Endothelial cell of umbilical vein (primary cell): ENCODE results near the gene GALK2. TPM values are rescaled to one million over a fixed set of nuclear protein-coding genes. Genes with fewer than 3 reads are reported as not detected.

ENCODE experiments used
- BruUV-seq: library from RNA; stranded (reverse); fragments of 400-500 nt; replicated peaks from 2 replicates; lab custom pipeline; 2021; lab: Mats Ljungman, UMichigan
- CTCF ChIA-PET: fragments of 300-600, 350-600 bp; sonication (Branson Sonifier 250); formaldehyde crosslinking; loops from one replicate; lab custom pipeline; 2021; ENCODE audit warnings: antibody characterized with exemption, inconsistent platforms; lab: Charles Lee
- POLR2A ChIA-PET: fragments of 300-600, 350-600 bp; sonication (Branson Sonifier 250); formaldehyde crosslinking; loops from one replicate; lab custom pipeline; 2021; ENCODE audit warnings: antibody characterized with exemption, inconsistent platforms; lab: Charles Lee
- DNase-seq: peaks from one replicate; pipeline ENCODE4 v3.0.0-alpha.2; 2011; ENCODE audit warnings: low read depth, low spot score
- FAIRE-seq: peaks from 2 replicates; lab custom pipeline; 2011; peaks lifted over from hg19 to GRCh38; lab: Jason Lieb, UNC
- H2AFZ ChIP-seq: 2 replicates; pipeline ENCODE4 v1.6.0; 2012; ENCODE audit warnings: low read depth, low read length, control low read depth, inconsistent platforms
- H3K27ac ChIP-seq: 2 replicates; pipeline ENCODE4 v1.5.1; 2011; ENCODE audit warnings: low read depth, mild to moderate bottlenecking, control low read depth, low read length, moderate library complexity; ENCODE audit not compliant: insufficient read depth
- H3K27me3 ChIP-seq, 2 experiments: 2 replicates each; pipeline versions ENCODE4 v1.6.0 to v1.6.1; 2011; ENCODE audit warnings: low read length in 2 of 2, mixed read lengths in 1 of 2; ENCODE audit not compliant: control insufficient read depth in 2 of 2, insufficient read depth in 2 of 2
- H3K36me3 ChIP-seq, 2 experiments: 2 replicates in 1 of 2; 3 replicates in 1 of 2; pipeline ENCODE4 v1.5.1; 2011; ENCODE audit warnings: low read length in 2 of 2, mild to moderate bottlenecking in 1 of 2, moderate library complexity in 1 of 2; ENCODE audit not compliant: control insufficient read depth in 2 of 2, insufficient read depth in 2 of 2; ENCODE audit errors: extremely low read depth in 1 of 2
- H3K4me1 ChIP-seq: 3 replicates; pipeline ENCODE4 v1.5.1; 2011; ENCODE audit warnings: mild to moderate bottlenecking, low read length; ENCODE audit not compliant: control insufficient read depth, insufficient read depth; ENCODE audit errors: extremely low read depth
- H3K4me2 ChIP-seq: 2 replicates; pipeline ENCODE4 v1.6.1; 2011; ENCODE audit warnings: low read length, control low read depth, mixed read lengths; ENCODE audit not compliant: insufficient read depth
- H3K4me3 ChIP-seq, 3 experiments: fragments of 200-600 bp in 1 of 3; sonication (generic), shearing (Covaris generic) in 1 of 3; replicated peaks in 1 of 3; 2 replicates each; pipeline ENCODE4 v1.5.1; 2011 to 2016; ENCODE audit warnings: control low read depth in 3 of 3, low read length in 3 of 3, mild to moderate bottlenecking in 2 of 3, inconsistent platforms in 1 of 3, low read depth in 1 of 3, moderate library complexity in 1 of 3; ENCODE audit not compliant: insufficient read depth in 1 of 3
- H3K79me2 ChIP-seq: 2 replicates; pipeline ENCODE4 v1.6.0; 2012; ENCODE audit warnings: low read length, inconsistent platforms; ENCODE audit not compliant: control insufficient read depth, insufficient read depth
- H3K9ac ChIP-seq: replicated peaks from 2 replicates; pipeline ENCODE3; 2011; ENCODE audit warnings: low read length, control low read depth; ENCODE audit not compliant: insufficient read depth; ENCODE audit errors: extremely low read depth
- H3K9me1 ChIP-seq: replicated peaks from 3 replicates; pipeline ENCODE4 v1.6.0; 2011; ENCODE audit warnings: mild to moderate bottlenecking, low read length; ENCODE audit not compliant: control insufficient read depth, insufficient read depth; ENCODE audit errors: extremely low read depth
- H3K9me3 ChIP-seq: replicated peaks from 2 replicates; pipeline ENCODE4 v1.5.1; 2012; ENCODE audit warnings: low read length, inconsistent platforms; ENCODE audit not compliant: control insufficient read depth, insufficient read depth
- H4K20me1 ChIP-seq: replicated peaks from 2 replicates; pipeline ENCODE3; 2011; ENCODE audit warnings: mild to moderate bottlenecking, low read length; ENCODE audit not compliant: control insufficient read depth, insufficient read depth; ENCODE audit errors: extremely low read depth
- EZH2 ChIP-seq: IDR thresholded peaks from 2 replicates; pipeline ENCODE4 v1.6.1; 2012; ENCODE audit warnings: borderline replicate concordance, low read depth, mild to moderate bottlenecking, moderate library complexity, low read length, inconsistent platforms; ENCODE audit not compliant: severe bottlenecking
- FOS ChIP-seq: IDR thresholded peaks from 2 replicates; pipeline ENCODE4 v1.6.1; 2011; ENCODE audit warnings: mild to moderate bottlenecking, low read length, moderate library complexity, borderline replicate concordance; ENCODE audit not compliant: insufficient read depth
- GATA2 ChIP-seq: IDR thresholded peaks from 2 replicates; pipeline ENCODE4 v1.7.0; 2011; ENCODE audit warnings: low read depth, mild to moderate bottlenecking, moderate library complexity, mixed read lengths, low read length; ENCODE audit not compliant: insufficient read length, insufficient read depth
- JUN ChIP-seq: IDR thresholded peaks from 2 replicates; pipeline ENCODE4 v1.6.1; 2011; ENCODE audit warnings: borderline replicate concordance, low read depth; ENCODE audit not compliant: insufficient read length, insufficient read depth
- MYC ChIP-seq: IDR thresholded peaks from one replicate; pipeline ENCODE4 v1.6.1; 2011; ENCODE audit warnings: mild to moderate bottlenecking, low read depth, low read length
- POLR2A ChIP-seq: IDR thresholded peaks from 2 replicates; pipeline ENCODE4 v1.6.1; 2012; ENCODE audit warnings: low read depth, mild to moderate bottlenecking, control low read depth, low read length
- POLR2AphosphoS5 ChIP-seq: IDR thresholded peaks from 2 replicates; pipeline ENCODE4 v1.6.1; 2012; ENCODE audit warnings: low read depth, mild to moderate bottlenecking, control low read depth, low read length, moderate library complexity; ENCODE audit not compliant: insufficient read depth
- dilution Hi-C: fragments of 300-500 bp; cut with MboI; formaldehyde crosslinking; loops from one replicate; pipeline ENCODE4 v1.15.0; 2019; ENCODE audit warnings: low sequenced_read_pairs; ENCODE audit not compliant: extremely low pct_ligation_motif_present
- intact Hi-C: fragments of 100-400 bp; cut with micrococcal nuclease; formaldehyde crosslinking; loops from one replicate; pipeline ENCODE4 v1.10.0; 2022
- polyA plus RNA-seq, 4 experiments: library from polyadenylated mRNA; depleted of rRNA in 3 of 4; stranded (reverse) in 3 of 4; unstranded in 1 of 4; fragments of >200 nt; gene quantifications; 2 replicates each; pipeline versions ENCODE4 v1.2.1 to v1.2.3, GENCODE V29; 2011 to 2012; ENCODE audit warnings: missing spikeins in 1 of 4
- total RNA-seq: library from RNA; stranded (reverse); gene quantifications from 2 replicates; pipeline ENCODE4 v1.2.3, GENCODE V29; 2021
- TF ChIP-seq, protein P1 (sequence below): IDR thresholded peaks from 2 replicates; pipeline ENCODE4 v1.6.1; 2011; ENCODE audit not compliant: insufficient read depth, insufficient read length
- TF ChIP-seq, protein P2 (sequence below), 2 donors: IDR thresholded peaks; 1 replicate in 1 of 2; 2 replicates in 1 of 2; pipeline ENCODE4 v1.5.1; 2011; ENCODE audit warnings: low read length in 2 of 2, mild to moderate bottlenecking in 2 of 2, moderate library complexity in 2 of 2, control low read depth in 1 of 2, inconsistent platforms in 1 of 2, low read depth in 1 of 2; ENCODE audit not compliant: insufficient read depth in 1 of 2; ENCODE audit errors: extremely low read depth in 1 of 2

GALK2 gene
- total and polyA plus RNA-seq, 2 donors (not counting 3 experiments of a cell fraction or from before 2014, with no cell fraction given): 19.9 to 31.3 TPM

DNA sequence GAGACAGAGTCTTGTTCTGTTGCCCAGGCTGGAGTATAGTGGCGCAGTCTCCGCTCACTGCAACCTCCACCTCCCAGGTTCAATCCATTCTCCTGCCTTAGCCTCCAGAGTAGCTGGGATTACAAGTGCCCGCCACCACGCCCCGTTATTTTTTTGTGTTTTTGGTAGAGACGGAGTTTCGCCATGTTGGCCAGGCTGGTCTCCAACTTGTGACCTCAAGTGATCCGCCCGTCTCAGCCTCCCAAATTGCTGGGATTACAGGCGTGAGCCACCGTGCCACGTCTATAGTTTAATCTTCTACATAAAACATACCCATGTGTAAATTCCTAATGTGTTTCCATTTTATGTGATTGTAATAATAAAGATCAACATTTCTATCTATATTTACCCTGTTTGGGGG lies 1.7 kb downstream of the GALK2 start:
- DNase-seq (no peak), FAIRE-seq (no peak)
- Histone ChIP-seq H3K4me1 (peaks cover 10% of the 10 kb centered on the region), H4K20me1 (no peaks in the 10 kb centered on the region), H3K79me2 (peaks cover 23% of the 10 kb centered on the region), H3K27ac (no peak overlapping the region), H3K9ac (no peak overlapping the region), H3K4me2 (no peak overlapping the region), H3K27me3 (no peaks in the 10 kb centered on the region), H3K9me3 (no peaks in the 10 kb centered on the region), H3K4me3 (no peak overlapping the region), H3K9me1 (no peaks in the 10 kb centered on the region), H3K36me3 (no peaks in the 10 kb centered on the region), H2AFZ (no peak overlapping the region)
- dilution Hi-C loops: no loop called here
- POLR2A ChIA-PET: no interaction called here
- intact Hi-C loops: loop anchor here (5.0 kb wide), 1 partner anchor 451 kb away; the partner anchor contains the start of genes DTWD1 and FAM227B
- TF ChIP-seq FOS: no peak
- TF ChIP-seq JUN: no peak
- CTCF ChIA-PET: interaction anchor here (0.7 kb wide), 1 partner anchor 712 kb away, joined by 3 read pairs; no protein-coding TSS in a partner anchor
- no TSS peak for BruUV-seq

DNA sequence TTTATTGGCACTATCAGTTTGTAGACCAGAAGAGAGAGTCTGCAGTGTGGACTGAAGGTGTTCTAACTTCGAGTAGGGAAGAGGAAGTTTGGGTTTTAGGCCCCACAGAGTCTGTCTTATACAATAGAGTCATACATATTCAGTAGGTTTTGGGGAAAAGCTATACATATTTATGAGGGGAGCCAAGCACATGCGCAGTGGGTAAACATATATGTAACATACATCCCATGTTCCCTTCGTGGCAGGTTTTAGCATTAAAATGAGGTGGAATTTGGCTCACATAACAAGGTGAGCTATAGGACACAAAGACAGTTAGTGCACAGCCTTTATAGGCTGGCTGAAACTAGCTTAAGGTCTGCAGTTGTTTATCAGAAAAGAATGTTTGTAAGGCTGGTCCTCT lies 4.9 kb downstream of the GALK2 start:
- ChIA-PET POLR2A (no interaction called here), CTCF (interaction anchor here (1.3 to 1.4 kb wide), 3 partner anchors 29 to 313 kb away, joined by 3 to 5 read pairs (median 4); no protein-coding TSS in a partner anchor)
- Histone ChIP-seq H3K79me2 (peaks cover 25% of the 10 kb centered on the region), H3K27ac (no peak overlapping the region), H2AFZ (no peak overlapping the region), H3K36me3 (no peaks in the 10 kb centered on the region), H3K27me3 (no peaks in the 10 kb centered on the region), H3K9me3 (no peaks in the 10 kb centered on the region), H3K4me2 (no peak overlapping the region), H3K9ac (no peak overlapping the region), H4K20me1 (no peaks in the 10 kb centered on the region), H3K9me1 (no peaks in the 10 kb centered on the region), H3K4me3 (no peak overlapping the region), H3K4me1 (peaks cover 6% of the 10 kb centered on the region)
- DNase-seq: no peak
- BruUV-seq: no TSS peak
- dilution Hi-C loops (no loop called here), intact Hi-C loops (loop anchor here (5.0 kb wide), 1 partner anchor 447 kb away; the partner anchor contains the start of genes DTWD1 and FAM227B)
- no peak for FAIRE-seq
- TF ChIP-seq MYC: no peak
- TF ChIP-seq POLR2AphosphoS5: no peak
- no peak for TF ChIP-seq EZH2
- no peak for TF ChIP-seq FOS
- TF ChIP-seq, protein P1, sequence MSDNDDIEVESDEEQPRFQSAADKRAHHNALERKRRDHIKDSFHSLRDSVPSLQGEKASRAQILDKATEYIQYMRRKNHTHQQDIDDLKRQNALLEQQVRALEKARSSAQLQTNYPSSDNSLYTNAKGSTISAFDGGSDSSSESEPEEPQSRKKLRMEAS: no peak
- no peak for TF ChIP-seq POLR2A
- TF ChIP-seq JUN: no peak
- TF ChIP-seq, protein P2, sequence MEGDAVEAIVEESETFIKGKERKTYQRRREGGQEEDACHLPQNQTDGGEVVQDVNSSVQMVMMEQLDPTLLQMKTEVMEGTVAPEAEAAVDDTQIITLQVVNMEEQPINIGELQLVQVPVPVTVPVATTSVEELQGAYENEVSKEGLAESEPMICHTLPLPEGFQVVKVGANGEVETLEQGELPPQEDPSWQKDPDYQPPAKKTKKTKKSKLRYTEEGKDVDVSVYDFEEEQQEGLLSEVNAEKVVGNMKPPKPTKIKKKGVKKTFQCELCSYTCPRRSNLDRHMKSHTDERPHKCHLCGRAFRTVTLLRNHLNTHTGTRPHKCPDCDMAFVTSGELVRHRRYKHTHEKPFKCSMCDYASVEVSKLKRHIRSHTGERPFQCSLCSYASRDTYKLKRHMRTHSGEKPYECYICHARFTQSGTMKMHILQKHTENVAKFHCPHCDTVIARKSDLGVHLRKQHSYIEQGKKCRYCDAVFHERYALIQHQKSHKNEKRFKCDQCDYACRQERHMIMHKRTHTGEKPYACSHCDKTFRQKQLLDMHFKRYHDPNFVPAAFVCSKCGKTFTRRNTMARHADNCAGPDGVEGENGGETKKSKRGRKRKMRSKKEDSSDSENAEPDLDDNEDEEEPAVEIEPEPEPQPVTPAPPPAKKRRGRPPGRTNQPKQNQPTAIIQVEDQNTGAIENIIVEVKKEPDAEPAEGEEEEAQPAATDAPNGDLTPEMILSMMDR (IDR thresholded peaks at IDR 0.05; ENCODE audit: extremely low read depth in 1 of 2, insufficient read depth in 1 of 2, low read depth in 1 of 2, low read length in 2 of 2): no peak
- TF ChIP-seq GATA2: no peak
